AG09319 (cell line): ENCODE measurements around the gene UPK2.
A peak's percentile ranks its signal among the peaks of the same experiment; 100 is the strongest.

Experiments
- DNase-seq: peaks from one replicate; pipeline ENCODE4 v3.0.0-alpha.2; 2010; ENCODE audit warnings: low read depth; ENCODE audit errors: extremely low read depth
- TF ChIP-seq, protein P1 (sequence below): IDR thresholded peaks from 2 replicates; pipeline ENCODE4 v1.5.1; 2011; ENCODE audit warnings: low read depth, mild to moderate bottlenecking, inconsistent platforms, low read length, moderate library complexity

The UPK2 gene

DNA sequence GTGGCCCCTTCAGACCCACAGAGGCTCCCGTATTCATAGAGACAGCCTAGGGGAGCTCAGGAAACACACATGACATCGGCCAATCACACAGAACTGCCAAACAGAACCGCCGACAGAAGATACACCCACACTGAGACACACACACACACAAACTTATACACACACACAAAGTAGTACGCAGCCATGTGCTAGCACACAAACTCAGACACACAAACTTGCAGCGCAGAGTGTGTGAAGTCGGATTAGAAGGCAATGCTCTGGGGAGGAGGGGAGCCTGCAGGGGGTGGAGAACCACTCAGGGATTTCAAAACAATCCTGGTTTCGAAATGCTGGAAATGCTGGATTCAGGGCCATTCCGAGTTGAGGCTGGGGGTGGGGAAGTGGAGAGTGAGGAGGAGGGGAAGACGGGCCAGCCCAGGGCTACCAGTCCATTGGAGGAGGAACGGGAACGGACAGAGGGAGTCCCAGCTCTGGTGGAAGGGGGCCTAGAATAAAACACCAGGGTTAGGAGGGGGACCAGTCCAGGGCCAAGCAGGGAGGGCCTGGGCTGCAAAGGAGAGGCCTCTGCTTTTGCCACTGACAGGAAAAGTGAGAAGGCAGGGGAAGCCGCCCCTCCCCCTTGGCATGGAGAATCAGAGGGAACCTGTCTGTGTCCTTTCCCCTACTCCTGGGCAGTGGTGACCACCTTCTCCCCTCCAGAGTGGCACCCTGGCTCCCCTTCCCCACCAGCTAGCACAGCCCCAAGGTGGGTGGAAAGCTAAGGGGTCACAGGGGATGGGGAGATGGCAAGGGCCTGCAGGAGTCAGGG, 34.8 kb upstream of the UPK2 start:
- TF ChIP-seq, protein P1, sequence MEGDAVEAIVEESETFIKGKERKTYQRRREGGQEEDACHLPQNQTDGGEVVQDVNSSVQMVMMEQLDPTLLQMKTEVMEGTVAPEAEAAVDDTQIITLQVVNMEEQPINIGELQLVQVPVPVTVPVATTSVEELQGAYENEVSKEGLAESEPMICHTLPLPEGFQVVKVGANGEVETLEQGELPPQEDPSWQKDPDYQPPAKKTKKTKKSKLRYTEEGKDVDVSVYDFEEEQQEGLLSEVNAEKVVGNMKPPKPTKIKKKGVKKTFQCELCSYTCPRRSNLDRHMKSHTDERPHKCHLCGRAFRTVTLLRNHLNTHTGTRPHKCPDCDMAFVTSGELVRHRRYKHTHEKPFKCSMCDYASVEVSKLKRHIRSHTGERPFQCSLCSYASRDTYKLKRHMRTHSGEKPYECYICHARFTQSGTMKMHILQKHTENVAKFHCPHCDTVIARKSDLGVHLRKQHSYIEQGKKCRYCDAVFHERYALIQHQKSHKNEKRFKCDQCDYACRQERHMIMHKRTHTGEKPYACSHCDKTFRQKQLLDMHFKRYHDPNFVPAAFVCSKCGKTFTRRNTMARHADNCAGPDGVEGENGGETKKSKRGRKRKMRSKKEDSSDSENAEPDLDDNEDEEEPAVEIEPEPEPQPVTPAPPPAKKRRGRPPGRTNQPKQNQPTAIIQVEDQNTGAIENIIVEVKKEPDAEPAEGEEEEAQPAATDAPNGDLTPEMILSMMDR, result no peak
- peak; percentile 75 for DNase-seq

DNA sequence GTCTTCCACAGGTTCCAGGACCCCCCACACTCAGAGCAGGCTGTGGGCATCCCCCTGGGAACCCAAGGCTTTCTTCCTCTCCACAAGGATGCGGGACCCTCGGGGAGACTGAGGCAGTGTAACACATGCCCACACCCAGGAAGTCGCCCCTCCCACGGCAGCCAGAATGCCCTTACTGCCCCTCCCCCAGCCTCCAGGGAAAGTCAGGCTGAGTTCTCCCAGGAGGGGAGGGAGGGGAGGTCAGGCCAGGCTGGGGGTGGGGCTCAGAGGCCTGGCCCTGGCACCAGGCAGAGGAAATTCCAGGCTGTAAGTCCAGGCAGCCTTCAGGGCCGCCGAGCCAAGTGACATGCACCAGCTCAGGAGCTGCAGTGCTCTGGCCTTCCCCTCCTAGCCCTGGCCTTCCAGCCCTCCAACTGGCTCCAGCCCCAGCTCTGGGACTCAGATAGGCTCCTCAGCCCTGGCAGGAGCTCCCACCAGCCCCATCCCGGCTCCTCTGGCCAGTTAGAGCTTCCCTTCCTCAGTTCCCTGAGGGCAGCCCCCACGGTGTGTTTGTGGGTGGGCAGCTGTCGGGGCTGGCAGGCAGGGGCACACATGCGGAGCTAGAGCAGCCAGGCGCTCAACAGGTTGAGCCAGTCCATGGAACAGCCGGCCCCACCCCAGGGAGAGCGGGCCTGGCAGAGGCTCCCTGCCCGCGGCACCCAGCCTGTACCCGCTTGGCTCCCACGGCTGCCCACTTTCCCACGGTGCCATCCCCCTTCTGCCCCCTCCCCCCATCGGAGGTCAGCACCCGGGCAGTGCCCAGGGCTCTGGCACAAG, 34.0 kb upstream of the UPK2 start:
- TF ChIP-seq, protein P1, result no peak
- DNase-seq, result peak; percentile 66

DNA sequence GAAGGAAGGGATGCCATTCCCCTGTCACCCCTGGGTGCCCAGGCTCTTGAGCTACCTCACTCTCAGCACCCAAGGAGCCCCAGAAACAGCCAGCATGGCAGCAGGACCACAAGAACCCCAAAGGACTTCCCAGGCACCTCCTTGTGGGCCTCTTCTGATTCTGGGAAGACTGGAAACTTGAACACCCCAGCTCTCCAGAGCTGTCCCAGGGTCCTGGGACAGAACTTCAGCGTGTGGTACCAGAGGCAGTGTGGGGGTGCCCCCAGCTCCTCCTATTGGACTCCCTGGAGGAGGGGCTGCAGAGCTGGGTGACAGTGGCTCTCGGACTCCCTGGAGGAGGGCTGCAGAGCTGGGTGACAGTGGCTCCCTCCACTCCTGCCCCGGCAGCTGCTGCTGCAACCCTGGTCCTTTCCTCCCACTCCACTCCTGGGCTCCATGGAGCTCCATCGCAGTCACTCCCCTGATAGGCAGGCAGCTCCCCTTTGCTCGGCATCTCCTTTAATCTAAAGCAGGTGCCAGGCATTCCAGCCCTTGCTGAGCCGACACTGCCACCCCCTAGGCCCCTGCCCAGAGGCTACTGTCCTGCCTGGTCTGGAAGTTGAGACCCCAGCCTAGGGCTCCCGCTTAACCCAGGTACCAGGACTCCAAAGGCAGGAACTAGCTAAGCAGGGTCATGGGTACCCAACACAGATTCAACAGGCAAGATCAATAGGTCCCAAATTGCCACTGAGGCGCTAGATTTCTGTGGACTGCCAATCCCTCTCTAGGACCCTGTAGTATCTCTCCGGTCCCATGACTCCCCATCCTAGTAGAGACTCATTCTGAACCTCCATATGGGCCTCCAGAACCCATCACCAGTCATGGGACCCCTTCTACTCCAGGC, 33.1 kb upstream of the UPK2 start:
- DNase-seq, result no peak
- TF ChIP-seq, protein P1, result no peak

DNA sequence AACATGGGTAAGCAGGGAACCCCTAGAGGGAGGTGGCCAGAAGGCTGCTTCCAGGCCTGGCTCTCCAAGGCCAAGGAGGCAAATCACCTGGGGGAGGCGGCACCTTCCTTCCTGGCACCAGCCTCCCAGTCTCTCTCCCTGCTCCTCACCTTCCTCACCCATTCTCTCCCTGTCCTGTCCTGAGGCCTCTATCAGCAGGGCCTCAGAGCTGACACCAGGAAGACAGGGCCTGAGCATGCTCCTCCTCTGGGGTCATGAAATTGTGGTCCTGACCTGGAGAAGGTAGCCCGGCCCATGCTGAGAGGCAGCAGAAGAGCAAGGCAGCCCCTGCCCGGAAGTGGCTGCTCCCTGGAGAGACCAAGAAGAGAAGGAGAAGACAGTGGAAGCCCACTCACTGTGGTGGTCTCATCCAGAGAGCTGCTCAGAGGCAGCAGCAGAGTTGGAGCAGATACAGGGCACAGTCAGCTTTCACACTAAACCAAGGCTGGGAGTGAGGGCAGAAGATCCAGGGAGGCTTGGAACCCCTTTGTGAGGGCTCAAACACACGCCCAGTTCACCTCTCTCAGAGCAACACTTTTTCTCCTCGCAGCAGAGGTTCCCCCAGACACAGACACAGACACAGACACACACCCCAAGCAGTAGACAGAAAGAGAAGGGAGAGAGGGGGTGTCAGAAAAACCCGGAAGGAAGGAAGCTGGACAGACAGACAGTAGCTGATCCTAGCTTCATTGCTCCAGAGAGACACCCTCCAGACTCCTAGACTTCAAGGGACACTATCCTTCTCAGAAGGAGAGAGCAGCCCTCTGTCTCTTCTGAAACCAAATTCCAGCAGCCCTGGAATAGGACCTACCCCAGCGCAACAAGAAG, 32.1 kb upstream of the UPK2 start:
- TF ChIP-seq, protein P1, result no peak
- no peak for DNase-seq

DNA sequence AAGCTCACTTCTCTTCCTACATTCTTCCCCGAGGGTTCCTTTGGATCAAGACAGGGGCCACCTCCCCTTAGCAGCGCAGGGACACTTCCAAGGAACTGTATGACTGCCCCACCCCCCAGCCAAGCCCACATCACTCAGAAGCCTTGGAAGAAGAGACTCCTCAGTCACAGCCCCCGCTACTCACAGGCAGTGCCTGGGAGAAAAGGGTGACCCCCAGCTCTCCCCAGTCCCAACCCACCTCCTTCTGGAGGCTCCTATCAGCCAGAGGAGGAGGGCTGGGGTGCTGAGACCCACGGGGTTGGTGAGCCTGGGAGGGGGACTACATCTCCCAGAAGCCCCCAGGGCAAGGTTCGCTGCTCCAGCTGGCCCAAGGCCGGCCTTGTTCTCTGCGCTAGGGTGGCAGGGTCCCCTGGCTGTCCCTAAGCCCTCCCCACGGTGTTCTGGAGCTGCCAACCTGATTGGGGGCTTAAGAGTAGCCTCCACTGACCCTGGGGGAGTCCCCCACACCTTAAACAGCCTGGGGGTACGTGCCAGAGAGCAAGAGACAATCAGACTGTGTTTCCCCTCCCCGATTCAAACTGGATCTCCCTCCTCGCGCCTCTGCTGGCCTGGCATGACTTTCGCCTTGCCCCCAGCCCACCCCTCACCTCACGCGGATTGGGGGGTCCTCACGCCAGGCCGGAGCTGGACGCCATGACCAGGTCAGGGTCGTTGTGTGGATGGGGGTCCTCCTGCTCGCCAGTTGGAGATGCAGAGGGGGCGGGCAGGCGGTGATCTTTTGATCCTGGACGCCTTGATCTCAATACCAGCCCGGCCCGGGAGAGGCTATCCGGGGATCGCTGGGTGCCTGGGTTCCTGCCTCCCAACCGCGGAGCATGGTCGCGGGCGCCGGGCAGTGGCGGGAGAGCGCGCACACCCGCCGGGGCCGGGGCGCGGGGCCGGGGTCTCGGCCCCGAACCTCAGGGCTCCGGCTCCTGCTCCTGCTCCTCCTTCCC, 31.2 kb upstream of the UPK2 start:
- TF ChIP-seq, protein P1, result no peak
- DNase-seq, result no peak
